Small intestine (tissue), 7 donors: ENCODE results near the gene KCNJ18. TPM values are rescaled to one million over a fixed set of nuclear protein-coding genes. Genes with fewer than 3 reads are reported as not detected.
"Not testable (repeated sequence)": the region's sequence is repeated elsewhere in the genome, so short reads cannot be mapped to it uniquely, and the experiment has no call there.

Experiments used
- DNase-seq, 2 donors: peaks; one replicate each; pipeline versions ENCODE4 v3.0.0 to v3.0.0-alpha.2; 2013
- FAIRE-seq: peaks from 2 replicates; lab custom pipeline; 2012; peaks lifted over from hg19 to GRCh38; lab: Jason Lieb, UNC
- H3K27ac ChIP-seq, 3 donors: one replicate each; pipeline ENCODE4 v1.5.1; 2013; ENCODE audit warnings: low read length in 2 of 3, mild to moderate bottlenecking in 2 of 3, control low read depth in 1 of 3, inconsistent platforms in 1 of 3, low read depth in 1 of 3, moderate library complexity in 1 of 3
- H3K27me3 ChIP-seq, 3 donors: one replicate each; pipeline ENCODE4 v1.6.1; 2013; ENCODE audit warnings: low read length in 3 of 3, inconsistent platforms in 1 of 3; ENCODE audit not compliant: control insufficient read depth in 3 of 3, insufficient read depth in 3 of 3
- H3K36me3 ChIP-seq, 3 donors: one replicate each; pipeline ENCODE4 v1.6.1; 2013; ENCODE audit warnings: low read length in 3 of 3, inconsistent platforms in 1 of 3, low read depth in 1 of 3, mild to moderate bottlenecking in 1 of 3, moderate library complexity in 1 of 3; ENCODE audit not compliant: control insufficient read depth in 3 of 3, insufficient read depth in 2 of 3
- H3K4me1 ChIP-seq, 3 donors: one replicate each; pipeline ENCODE4 v1.6.1; 2013; ENCODE audit warnings: low read length in 2 of 3, inconsistent platforms in 1 of 3, low read depth in 1 of 3, mild to moderate bottlenecking in 1 of 3, moderate library complexity in 1 of 3; ENCODE audit not compliant: control insufficient read depth in 3 of 3, insufficient read depth in 2 of 3
- H3K4me3 ChIP-seq, 3 donors: one replicate each; pipeline ENCODE4 v1.5.1; 2013; ENCODE audit warnings: low read length in 3 of 3, control low read depth in 1 of 3, inconsistent platforms in 1 of 3, low read depth in 1 of 3, mild to moderate bottlenecking in 1 of 3, moderate library complexity in 1 of 3
- H3K9me3 ChIP-seq, 2 donors: one replicate each; pipeline ENCODE4 v1.6.1; 2013; ENCODE audit warnings: low read depth in 1 of 2, low read length in 1 of 2; ENCODE audit not compliant: control insufficient read depth in 2 of 2, insufficient read depth in 1 of 2
- WGBS, 3 donors: extraction: QIAGEN DNeasy Blood & Tissue Kit; methylation state at CpG; one replicate each; pipeline ENCODE4 v1.1.7; 2013; 5-methylcytosine and 5-hydroxymethylcytosine counted together
- polyA plus RNA-seq, 4 donors: library from polyadenylated mRNA; stranded (reverse) in 3 of 4; unstranded in 1 of 4; fragments of 200-250 nt in 3 of 4; fragments of 120-200 nt in 1 of 4; gene quantifications; one replicate each; pipeline versions ENCODE4 v1.2.1 to v1.2.3, GENCODE V29; 2013
- donor health status: healthy with polysubstance abuse.
- donor health status: control.
- donor health status: control.
- donor health status: Bipolar disorder and iron deficiency.
- donor health status: healthy.

KCNJ18 gene
- polyA plus RNA-seq, 4 donors = not detected

DNA sequence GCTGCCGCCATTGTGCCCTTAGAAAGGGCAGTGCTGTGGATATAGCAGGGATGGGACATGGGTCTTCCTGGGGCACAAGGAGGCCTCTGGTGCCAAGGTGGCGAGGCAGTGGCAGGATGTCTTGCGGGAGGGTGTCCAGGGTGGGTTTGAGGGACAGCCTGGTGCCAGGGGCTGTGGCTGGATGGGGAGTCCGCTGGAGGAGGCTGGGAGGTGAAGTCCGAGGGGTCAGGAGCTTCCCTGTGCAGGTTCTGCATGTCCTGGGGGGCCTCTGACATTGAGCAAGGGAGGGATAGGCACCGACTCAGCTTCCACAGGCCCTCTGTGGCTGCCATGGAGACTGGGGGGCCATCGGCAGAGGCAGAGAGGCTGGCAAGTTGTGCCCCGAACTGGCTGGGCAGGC is 9.7 kb downstream of the KCNJ18 start:
- H3K27me3 ChIP-seq, H3K4me1 ChIP-seq, DNase-seq, H3K27ac ChIP-seq, H3K36me3 ChIP-seq, H3K4me3 ChIP-seq, FAIRE-seq: not testable (repeated sequence)
- H3K9me3 ChIP-seq = peaks cover 0 to 25% of the 10 kb centered on the region in 2 donors
- WGBS, 3 donors = 70 to 75% (median 74%) methylated on average over 6 to 8 of the region's 8 CpGs

GRCh38 chr17:21702521-21702920 is 10.2 kb downstream of the KCNJ18 start:
- DNase-seq, H3K27me3 ChIP-seq, H3K27ac ChIP-seq, FAIRE-seq, H3K4me1 ChIP-seq, H3K36me3 ChIP-seq, H3K4me3 ChIP-seq: not testable (repeated sequence)
- 79 to 89% (median 85%) methylated on average over 20 to 22 of the region's 22 CpGs for WGBS, 3 donors
- peaks cover 0 to 24% of the 10 kb centered on the region in 2 donors for H3K9me3 ChIP-seq

DNA sequence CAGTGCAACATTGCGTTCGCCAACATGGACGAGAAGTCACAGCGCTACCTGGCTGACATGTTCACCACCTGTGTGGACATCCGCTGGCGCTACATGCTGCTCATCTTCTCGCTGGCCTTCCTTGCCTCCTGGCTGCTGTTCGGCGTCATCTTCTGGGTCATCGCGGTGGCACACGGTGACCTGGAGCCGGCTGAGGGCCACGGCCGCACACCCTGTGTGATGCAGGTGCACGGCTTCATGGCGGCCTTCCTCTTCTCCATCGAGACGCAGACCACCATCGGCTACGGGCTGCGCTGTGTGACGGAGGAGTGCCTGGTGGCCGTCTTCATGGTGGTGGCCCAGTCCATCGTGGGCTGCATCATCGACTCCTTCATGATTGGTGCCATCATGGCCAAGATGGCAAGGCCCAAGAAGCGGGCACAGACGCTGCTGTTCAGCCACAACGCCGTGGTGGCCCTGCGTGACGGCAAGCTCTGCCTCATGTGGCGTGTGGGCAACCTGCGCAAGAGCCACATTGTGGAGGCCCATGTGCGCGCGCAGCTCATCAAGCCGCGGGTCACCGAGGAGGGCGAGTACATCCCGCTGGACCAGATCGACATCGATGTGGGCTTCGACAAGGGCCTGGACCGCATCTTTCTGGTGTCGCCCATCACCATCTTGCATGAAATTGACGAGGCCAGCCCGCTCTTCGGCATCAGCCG is 10.8 kb downstream of the KCNJ18 start:
- not testable (repeated sequence) for H3K4me3 ChIP-seq, H3K36me3 ChIP-seq, H3K27ac ChIP-seq, DNase-seq, H3K27me3 ChIP-seq, H3K4me1 ChIP-seq, FAIRE-seq
- peaks cover 0 to 29% of the 10 kb centered on the region in 2 donors for H3K9me3 ChIP-seq
- WGBS, 3 donors = 88 to 93% (median 92%) methylated on average over 28 to 51 of the region's 51 CpGs

DNA sequence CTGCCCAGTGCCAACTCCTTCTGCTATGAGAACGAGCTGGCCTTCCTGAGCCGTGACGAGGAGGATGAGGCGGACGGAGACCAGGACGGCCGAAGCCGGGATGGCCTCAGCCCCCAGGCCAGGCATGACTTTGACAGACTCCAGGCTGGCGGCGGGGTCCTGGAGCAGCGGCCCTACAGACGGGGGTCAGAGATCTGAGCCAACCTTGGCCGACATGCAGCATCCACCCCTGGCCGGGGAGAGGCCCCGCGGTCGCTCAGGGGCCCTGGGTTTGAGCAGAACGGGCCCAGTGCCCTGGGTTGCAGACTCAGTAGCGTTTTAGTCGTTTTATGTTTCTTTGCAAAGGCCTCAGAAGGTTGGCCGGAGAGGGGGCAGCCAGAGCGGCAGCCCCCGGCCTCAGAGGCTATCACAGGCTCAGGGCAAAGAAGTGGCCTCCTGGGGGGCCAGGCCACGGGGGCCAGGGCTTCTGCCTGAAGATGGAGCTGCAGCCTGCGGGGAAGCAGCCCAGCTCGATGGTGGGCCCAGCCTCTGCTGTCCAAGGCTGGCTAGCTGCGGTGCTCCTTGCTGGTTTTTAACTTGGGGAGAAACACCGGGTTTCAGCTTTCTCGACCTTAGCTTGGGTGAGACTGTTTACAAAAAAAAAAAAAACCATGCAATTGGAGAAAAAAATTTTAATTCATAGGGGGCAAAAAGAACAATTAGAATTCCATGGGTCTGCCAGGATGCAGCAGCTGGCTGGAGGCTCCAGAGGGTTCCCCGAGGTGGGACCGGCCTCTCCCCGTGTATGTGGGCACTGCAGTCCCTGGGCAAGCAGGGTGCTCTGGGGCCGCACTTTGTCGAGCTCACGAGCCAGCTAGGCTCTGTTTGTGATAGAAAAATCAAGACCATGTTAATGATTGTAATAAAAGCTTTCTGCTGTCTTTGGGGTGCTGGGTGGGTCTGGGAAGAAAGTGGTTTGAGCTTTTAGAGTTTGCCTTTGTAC is 11.9 kb downstream of the KCNJ18 start:
- FAIRE-seq, DNase-seq, H3K27ac ChIP-seq, H3K27me3 ChIP-seq, H3K4me1 ChIP-seq, H3K36me3 ChIP-seq, H3K4me3 ChIP-seq: not testable (repeated sequence)
- peaks cover 0 to 36% of the 10 kb centered on the region in 2 donors for H3K9me3 ChIP-seq
- WGBS, 3 donors = 85 to 88% (median 87%) methylated on average over 29 to 35 of the region's 35 CpGs

GRCh38 chr17:21705021-21705601 is 12.8 kb downstream of the KCNJ18 start:
- Histone ChIP-seq H3K36me3 (no peaks in the 10 kb centered on the region), H3K27me3 (no peaks in the 10 kb centered on the region), H3K27ac (no peak overlapping the region), H3K4me3 (no peak overlapping the region), H3K9me3 (peaks cover 0 to 32% of the 10 kb centered on the region in 2 donors), H3K4me1 (no peaks in the 10 kb centered on the region)
- WGBS, 3 donors = 69 to 79% (median 77%) methylated on average over 13 of the region's 13 CpGs
- no peak for FAIRE-seq
- no peak for DNase-seq

GRCh38 chr17:21705746-21706145 is 13.4 kb downstream of the KCNJ18 start:
- not testable (repeated sequence) for H3K27me3 ChIP-seq, H3K27ac ChIP-seq, H3K4me1 ChIP-seq, DNase-seq, FAIRE-seq, H3K4me3 ChIP-seq, H3K36me3 ChIP-seq
- peaks cover 0 to 32% of the 10 kb centered on the region in 2 donors for H3K9me3 ChIP-seq
- 67 to 73% (median 69%) methylated on average over 6 of the region's 6 CpGs for WGBS, 3 donors

DNA sequence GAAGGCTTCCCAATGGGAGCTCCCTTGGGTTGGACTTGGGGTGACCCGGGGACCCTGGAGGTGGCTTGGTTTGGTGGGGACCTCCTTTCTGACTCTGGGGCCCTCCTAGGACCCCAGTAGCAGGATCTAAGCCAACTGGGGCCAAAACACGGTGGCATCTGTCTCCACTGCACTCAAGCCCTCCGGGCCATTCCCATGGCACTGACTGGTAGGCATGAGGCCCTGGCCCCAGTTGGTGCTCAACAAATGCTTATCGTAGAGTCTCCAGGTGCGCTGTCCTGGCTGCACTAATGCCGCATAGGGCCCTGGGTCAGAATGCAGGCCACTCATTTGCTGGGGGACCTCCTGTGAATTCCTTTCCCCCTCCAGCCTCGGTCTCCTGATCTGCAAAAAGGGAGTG is 14.2 kb downstream of the KCNJ18 start:
- not testable (repeated sequence) for H3K4me1 ChIP-seq, H3K27ac ChIP-seq, DNase-seq, H3K4me3 ChIP-seq, H3K27me3 ChIP-seq, H3K36me3 ChIP-seq, FAIRE-seq
- 79 to 87% (median 85%) methylated on average over 6 to 7 of the region's 7 CpGs for WGBS, 3 donors
- peaks cover 0 to 34% of the 10 kb centered on the region in 2 donors for H3K9me3 ChIP-seq

DNA sequence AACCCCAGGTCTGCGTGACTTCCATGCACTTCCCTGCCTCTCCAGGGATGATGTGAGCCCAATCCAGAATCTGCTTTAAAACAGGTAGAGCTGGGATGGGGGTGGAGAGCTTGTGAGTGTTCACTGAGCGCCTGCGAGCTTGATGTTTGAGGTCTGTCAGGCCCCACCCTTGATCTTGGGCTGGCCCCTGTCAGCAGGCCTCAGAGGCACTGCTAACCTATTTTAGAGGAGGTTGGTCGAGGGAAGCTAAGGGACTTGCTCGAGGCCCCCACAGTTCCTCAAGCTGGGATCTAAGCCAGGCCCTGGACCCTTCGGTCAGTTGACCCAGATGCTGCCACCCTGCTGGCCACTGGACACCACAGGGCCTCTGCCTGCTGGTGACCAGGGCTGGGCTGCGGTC is 14.8 kb downstream of the KCNJ18 start:
- FAIRE-seq, DNase-seq: not testable (repeated sequence)
- WGBS, 3 donors = 73 to 81% (median 76%) methylated on average over 6 of the region's 7 CpGs

More for the DNA sequence above, 14.8 kb downstream of the KCNJ18 start:
- not testable (repeated sequence) for H3K27ac ChIP-seq, H3K4me1 ChIP-seq, H3K27me3 ChIP-seq, H3K36me3 ChIP-seq, H3K4me3 ChIP-seq
- H3K9me3 ChIP-seq = peaks cover 0 to 34% of the 10 kb centered on the region in 2 donors
